ENCODE measurements around the gene ZNF823.

DNA sequence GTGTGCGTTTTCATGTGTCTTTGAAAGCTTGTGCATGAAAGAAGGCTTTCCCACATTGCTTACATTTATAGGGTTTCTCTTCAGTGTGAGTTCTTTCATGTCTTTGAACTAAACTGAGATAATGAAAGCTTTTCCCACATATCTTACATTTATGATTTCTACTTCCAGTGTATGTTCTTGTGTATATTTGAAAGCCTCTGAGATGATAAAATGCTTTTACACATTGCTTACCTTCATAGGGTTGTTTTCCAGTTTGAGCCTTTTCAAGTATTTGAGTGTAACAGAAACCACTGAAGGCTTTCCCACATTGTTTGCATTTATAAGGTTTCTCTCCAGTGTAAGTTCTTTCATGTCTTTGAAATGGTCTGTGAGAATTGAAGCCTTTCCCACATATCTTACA lies 18.2 kb upstream of the ZNF823 start:
- no peak for TF ChIP-seq CTCF (IDR thresholded peaks at IDR 0.05 in 8 of 11, conservative IDR thresholded peaks at IDR 0.05 in 3 of 11)
- TF ChIP-seq POLR2AphosphoS5 (IDR thresholded peaks at IDR 0.05): no peak
- no peak for TF ChIP-seq POLR2A (IDR thresholded peaks at IDR 0.05)

Data from spleen (tissue), 7 donors.